Left ventricle myocardium inferior (tissue), 1 donor: ENCODE measurements around the gene MYH14. TPM values are rescaled to one million over a fixed set of nuclear protein-coding genes. Genes with fewer than 3 reads are reported as not detected.

Source experiments
- DNase-seq: peaks from one replicate; pipeline ENCODE4 v3.0.0-alpha.2; 2020
- H3K27ac ChIP-seq: fragments of 200-600 bp; replicated peaks from 2 replicates; pipeline ENCODE4 v1.8.0; 2021
- H3K27me3 ChIP-seq: fragments of 200-600 bp; 2 replicates; pipeline ENCODE4 v1.8.0; 2021; ENCODE audit warnings: low read depth
- H3K36me3 ChIP-seq: fragments of 200-600 bp; 2 replicates; pipeline ENCODE4 v1.8.0; 2021
- H3K4me1 ChIP-seq: fragments of 200-600 bp; 2 replicates; pipeline ENCODE4 v1.8.0; 2021
- H3K4me3 ChIP-seq: fragments of 200-600 bp; 2 replicates; pipeline ENCODE4 v1.8.0; 2021; ENCODE audit warnings: mild to moderate bottlenecking, moderate library complexity
- H3K9me3 ChIP-seq: fragments of 200-600 bp; replicated peaks from 2 replicates; pipeline ENCODE4 v1.8.0; 2021
- intact Hi-C: fragments of 100-400 bp; cut with micrococcal nuclease; formaldehyde crosslinking; loops from one replicate; pipeline ENCODE4 v1.11.0; 2022
- long read RNA-seq: library from polyadenylated mRNA; unstranded; transcript quantifications from one replicate; pipeline ENCODE4 v2.0.0, GENCODE V29; 2021
- total RNA-seq: library from RNA; stranded (reverse); fragmentation: NEBNext Ultra II Directional; extraction: Animal tissue kit (Norgen Biotek cat#: 25700); gene quantifications from one replicate; pipeline ENCODE4 v1.2.1, GENCODE V29; 2021
- TF ChIP-seq, protein P1 (sequence below): fragments of 200-600 bp; IDR thresholded peaks from 2 replicates; pipeline ENCODE4 v1.8.0; 2021; ENCODE audit warnings: antibody characterized with exemption, mild to moderate bottlenecking, borderline replicate concordance
- donor health status: DM: no; HTN: yes; CAD: no; lungs with severe emphysema.

MYH14 gene
- total RNA-seq, result 115 TPM
- long read RNA-seq, full-length matches to known transcripts, result 61 of 184 reads
- long read RNA-seq, partial matches to known transcripts, result 116 of 184 reads
- long read RNA-seq, other reads (novel, unspliced or antisense), result 7 of 184 reads

DNA sequence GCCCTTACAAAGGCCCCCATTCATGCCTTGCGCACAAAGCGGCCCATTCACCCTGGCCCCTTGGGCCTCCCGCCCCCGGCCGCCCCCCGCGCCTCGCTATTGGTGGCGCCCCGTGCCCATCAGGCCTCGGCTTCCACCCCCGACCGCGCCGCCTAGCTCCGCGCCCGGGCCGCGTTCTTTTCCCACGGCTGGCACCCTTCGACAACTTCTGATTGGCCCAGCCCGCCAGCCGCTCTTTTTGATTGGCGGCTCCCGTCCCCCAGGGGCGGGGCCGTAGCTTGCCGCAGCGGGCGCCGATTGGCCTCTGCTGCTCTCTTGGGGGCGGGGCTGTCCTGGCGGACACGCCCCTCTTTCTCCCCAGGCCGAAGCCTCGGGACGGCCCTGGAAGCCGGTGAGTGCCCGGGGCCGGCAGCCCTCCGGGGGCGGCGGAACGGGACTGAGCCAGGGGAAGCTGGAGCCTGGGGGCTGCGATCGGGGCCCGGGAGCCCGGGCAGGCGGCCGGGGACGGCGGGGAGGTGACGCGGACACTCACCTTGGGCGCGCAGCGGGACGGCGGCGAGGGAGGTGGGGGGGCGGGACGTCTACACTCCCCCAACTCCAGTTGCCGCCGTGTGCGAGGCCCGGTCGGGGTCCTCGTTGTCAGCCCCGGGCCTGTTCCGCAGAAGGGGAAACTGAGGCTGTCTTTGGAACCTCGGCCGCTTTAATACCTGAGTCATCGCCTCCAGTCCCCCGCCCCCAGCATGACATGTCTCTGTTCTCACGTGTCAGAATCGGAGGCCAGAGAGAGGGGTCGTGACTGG is at the start of gene MYH14:
TSS of gene MYH14 (plus strand) at position 342 of the 800 bp plus-strand sequence. CDS start 6,744 bp downstream, outside the sequence.
- intact Hi-C loops, result no loop called here
- Histone ChIP-seq H3K4me3 (peak within 1 kb of the TSS; percentile 75), H3K4me1 (peaks cover 52% of the 10 kb centered on the region), H3K27me3 (peaks cover 61% of the 10 kb centered on the region), H3K9me3 (no peaks in the 10 kb centered on the region), H3K36me3 (no peaks in the 10 kb centered on the region), H3K27ac (peak within 1 kb of the TSS; percentile 91)
- TF ChIP-seq, protein P1, sequence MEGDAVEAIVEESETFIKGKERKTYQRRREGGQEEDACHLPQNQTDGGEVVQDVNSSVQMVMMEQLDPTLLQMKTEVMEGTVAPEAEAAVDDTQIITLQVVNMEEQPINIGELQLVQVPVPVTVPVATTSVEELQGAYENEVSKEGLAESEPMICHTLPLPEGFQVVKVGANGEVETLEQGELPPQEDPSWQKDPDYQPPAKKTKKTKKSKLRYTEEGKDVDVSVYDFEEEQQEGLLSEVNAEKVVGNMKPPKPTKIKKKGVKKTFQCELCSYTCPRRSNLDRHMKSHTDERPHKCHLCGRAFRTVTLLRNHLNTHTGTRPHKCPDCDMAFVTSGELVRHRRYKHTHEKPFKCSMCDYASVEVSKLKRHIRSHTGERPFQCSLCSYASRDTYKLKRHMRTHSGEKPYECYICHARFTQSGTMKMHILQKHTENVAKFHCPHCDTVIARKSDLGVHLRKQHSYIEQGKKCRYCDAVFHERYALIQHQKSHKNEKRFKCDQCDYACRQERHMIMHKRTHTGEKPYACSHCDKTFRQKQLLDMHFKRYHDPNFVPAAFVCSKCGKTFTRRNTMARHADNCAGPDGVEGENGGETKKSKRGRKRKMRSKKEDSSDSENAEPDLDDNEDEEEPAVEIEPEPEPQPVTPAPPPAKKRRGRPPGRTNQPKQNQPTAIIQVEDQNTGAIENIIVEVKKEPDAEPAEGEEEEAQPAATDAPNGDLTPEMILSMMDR, result no peak
- DNase-seq, result peak; percentile 87

DNA sequence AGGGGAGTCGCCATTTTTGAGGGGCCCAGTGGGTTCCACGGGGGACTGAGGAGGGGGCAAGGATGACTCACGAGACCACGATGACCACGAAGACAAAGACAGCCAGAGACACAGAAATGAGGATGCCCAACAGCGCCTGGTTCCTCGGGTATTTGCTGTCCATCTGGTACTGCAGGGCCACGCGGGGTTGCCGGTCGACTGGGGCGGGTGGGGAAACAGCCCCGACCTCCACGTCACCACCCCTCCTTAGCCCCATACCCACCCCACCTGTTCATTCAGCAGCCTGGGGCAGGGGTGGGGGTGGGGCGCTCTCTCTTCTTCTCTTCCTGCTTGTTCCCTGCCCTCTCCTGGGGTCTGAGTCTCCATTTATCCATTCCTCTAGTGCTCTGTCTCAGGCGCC is 48.9 kb upstream of the MYH14 start:
- H3K36me3 ChIP-seq, result no peaks in the 10 kb centered on the region
- H3K27me3 ChIP-seq, result peaks cover 26% of the 10 kb centered on the region
- no peak overlapping the region for H3K4me3 ChIP-seq
- DNase-seq, result no peak
- H3K27ac ChIP-seq, result no peak overlapping the region
- TF ChIP-seq, protein P1, result no peak
- no peaks in the 10 kb centered on the region for H3K4me1 ChIP-seq
- peaks cover 14% of the 10 kb centered on the region for H3K9me3 ChIP-seq
- intact Hi-C loops, result no loop called here

DNA sequence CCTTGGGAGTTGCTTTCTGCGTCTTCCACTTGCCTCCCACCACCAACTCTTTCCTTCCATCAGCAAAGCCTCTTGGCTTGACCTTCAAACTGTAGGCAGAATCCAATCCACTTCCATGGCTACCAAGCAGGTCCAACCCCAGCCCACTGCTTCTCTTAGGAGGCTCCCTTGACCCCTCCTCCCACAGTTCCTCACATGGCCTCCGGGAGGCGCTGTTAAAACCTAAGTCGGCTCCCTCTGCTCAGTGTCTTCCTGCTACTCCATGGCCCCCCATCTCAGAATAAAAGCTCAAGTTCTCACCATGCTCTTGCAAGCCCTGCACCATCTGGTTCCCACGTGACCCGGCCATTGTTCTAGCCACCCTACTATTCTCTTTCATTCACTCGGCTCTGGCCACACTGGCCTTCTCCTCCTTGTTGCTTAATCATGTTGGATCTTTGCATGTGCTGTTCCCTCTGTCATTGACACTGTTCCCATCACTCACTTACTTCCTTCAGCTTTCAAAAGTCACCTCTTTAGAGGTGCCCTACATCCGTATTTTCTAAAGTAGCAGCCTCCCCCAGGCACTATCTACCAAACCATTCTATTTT is 47.8 kb upstream of the MYH14 start:
- Histone ChIP-seq H3K4me3 (no peak overlapping the region), H3K9me3 (peaks cover 15% of the 10 kb centered on the region), H3K27me3 (peaks cover 26% of the 10 kb centered on the region), H3K27ac (no peak overlapping the region), H3K36me3 (no peaks in the 10 kb centered on the region), H3K4me1 (no peaks in the 10 kb centered on the region)
- no peak for DNase-seq
- TF ChIP-seq, protein P1, result no peak
- intact Hi-C loops, result no loop called here

DNA sequence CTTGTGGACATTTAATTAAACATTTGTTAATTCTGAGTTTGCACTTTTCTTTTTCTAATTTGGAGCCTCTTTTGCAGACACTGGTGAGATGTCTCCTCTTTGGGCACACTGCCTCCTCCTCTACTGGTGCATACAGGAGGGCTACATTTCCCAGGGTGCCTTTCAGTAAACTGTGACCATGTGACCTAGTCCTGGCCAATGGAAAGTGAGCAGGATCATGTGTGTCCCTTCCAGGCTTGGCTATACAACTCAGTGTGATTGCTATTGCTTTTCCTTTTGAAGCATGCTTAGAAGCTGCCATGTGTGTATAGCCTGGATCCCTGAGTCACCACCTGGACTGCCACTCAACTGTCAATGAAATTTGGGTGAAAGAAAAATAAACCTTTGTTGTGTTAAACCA is 44.8 kb upstream of the MYH14 start:
- no peak for DNase-seq
- H3K9me3 ChIP-seq, result peaks cover 15% of the 10 kb centered on the region
- no peaks in the 10 kb centered on the region for H3K4me1 ChIP-seq
- H3K27me3 ChIP-seq, result peaks cover 14% of the 10 kb centered on the region
- H3K36me3 ChIP-seq, result no peaks in the 10 kb centered on the region
- no peak overlapping the region for H3K4me3 ChIP-seq
- intact Hi-C loops, result no loop called here
- TF ChIP-seq, protein P1, result no peak
- no peak overlapping the region for H3K27ac ChIP-seq

DNA sequence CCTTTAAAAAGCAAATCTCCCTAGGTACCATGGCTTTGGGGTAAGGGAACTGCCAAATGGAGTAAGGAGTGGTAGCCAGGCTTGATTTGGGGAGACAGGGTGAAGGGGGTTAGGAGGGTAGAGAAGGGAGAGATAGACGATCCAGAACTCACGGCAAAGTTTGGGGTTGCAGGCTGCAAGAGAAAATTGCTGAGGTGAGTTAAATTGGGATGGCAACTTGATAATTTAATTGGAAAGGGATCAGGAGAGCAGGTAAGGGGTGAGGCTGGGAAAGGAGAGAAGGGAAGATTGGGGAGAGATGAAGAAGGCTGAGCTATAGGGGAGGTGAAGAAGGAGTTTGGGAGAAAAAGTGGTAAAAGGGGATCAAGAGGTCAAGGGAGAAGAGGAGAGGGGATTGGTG is 44.3 kb upstream of the MYH14 start:
- TF ChIP-seq, protein P1, result no peak
- DNase-seq, result no peak
- Histone ChIP-seq H3K4me3 (no peak overlapping the region), H3K27ac (no peak overlapping the region), H3K36me3 (no peaks in the 10 kb centered on the region), H3K4me1 (no peaks in the 10 kb centered on the region), H3K27me3 (peaks cover 13% of the 10 kb centered on the region), H3K9me3 (peaks cover 15% of the 10 kb centered on the region)
- intact Hi-C loops, result no loop called here
